H9 (cell line): ENCODE data around the gene FAM111B. TPM values are rescaled to one million over a fixed set of nuclear protein-coding genes. Genes with fewer than 3 reads are reported as not detected.

Experiments
- DNase-seq: peaks from one replicate; pipeline ENCODE4 v3.0.0-alpha.2; 2017
- H2AFZ ChIP-seq: one replicate; pipeline ENCODE4 v1.6.1; 2013; ENCODE audit warnings: mild to moderate bottlenecking, low read length, control low read depth, moderate library complexity
- H2AK5ac ChIP-seq: 2 replicates; pipeline ENCODE4 v1.6.1; 2013; ENCODE audit warnings: low read length, control low read depth, mixed read lengths; ENCODE audit not compliant: insufficient read length
- H2BK120ac ChIP-seq: one replicate; pipeline ENCODE4 v1.6.1; 2013; ENCODE audit warnings: low read depth, mild to moderate bottlenecking, low read length, control low read depth, inconsistent platforms; ENCODE audit not compliant: poor library complexity, severe bottlenecking
- H2BK12ac ChIP-seq: 2 replicates; pipeline ENCODE4 v1.6.1; 2013; ENCODE audit warnings: low read length, control low read depth, mixed read lengths, low read depth; ENCODE audit not compliant: insufficient read length
- H2BK15ac ChIP-seq: 2 replicates; pipeline ENCODE4 v1.6.1; 2013; ENCODE audit warnings: low read depth, low read length, control low read depth
- H2BK20ac ChIP-seq: one replicate; pipeline ENCODE4 v1.6.1; 2013; ENCODE audit warnings: low read depth, mild to moderate bottlenecking, low read length, control low read depth, inconsistent platforms; ENCODE audit not compliant: poor library complexity, severe bottlenecking
- H2BK5ac ChIP-seq: 2 replicates; pipeline ENCODE4 v1.6.1; 2013; ENCODE audit warnings: low read length, control low read depth, mixed read lengths; ENCODE audit not compliant: insufficient read length
- H3K14ac ChIP-seq: 2 replicates; pipeline ENCODE4 v1.6.1; 2013; ENCODE audit warnings: low read length, control low read depth; ENCODE audit not compliant: insufficient read depth
- H3K18ac ChIP-seq: 2 replicates; pipeline ENCODE4 v1.6.1; 2013; ENCODE audit warnings: low read depth, mild to moderate bottlenecking, mixed read lengths, low read length, control low read depth; ENCODE audit not compliant: insufficient read length
- H3K23ac ChIP-seq: 2 replicates; pipeline ENCODE4 v1.6.1; 2013; ENCODE audit warnings: low read length, control low read depth, mixed read lengths, low read depth; ENCODE audit not compliant: insufficient read length
- H3K23me2 ChIP-seq: 2 replicates; pipeline ENCODE4 v1.6.1; 2013; ENCODE audit warnings: low read depth, mild to moderate bottlenecking, mixed read lengths, low read length, control low read depth; ENCODE audit not compliant: insufficient read length, poor library complexity, severe bottlenecking
- H3K27ac ChIP-seq: 2 replicates; pipeline ENCODE4 v1.5.1; 2013; ENCODE audit warnings: low read length, control low read depth, mixed read lengths, low read depth; ENCODE audit not compliant: insufficient read length
- H3K27me3 ChIP-seq: 2 replicates; pipeline ENCODE4 v1.6.1; 2013; ENCODE audit warnings: low read length, control low read depth, inconsistent platforms; ENCODE audit not compliant: insufficient read depth
- H3K4ac ChIP-seq: 2 replicates; pipeline ENCODE4 v1.6.1; 2013; ENCODE audit warnings: low read depth, mild to moderate bottlenecking, control low read depth, inconsistent platforms, low read length, moderate library complexity
- H3K4me1 ChIP-seq: 2 replicates; pipeline ENCODE4 v1.6.1; 2013; ENCODE audit warnings: low read length, control low read depth, inconsistent platforms; ENCODE audit not compliant: insufficient read depth
- H3K4me2 ChIP-seq: 2 replicates; pipeline ENCODE4 v1.6.1; 2013; ENCODE audit warnings: low read length, control low read depth, mixed read lengths; ENCODE audit not compliant: insufficient read length, insufficient read depth
- H3K56ac ChIP-seq: 2 replicates; pipeline ENCODE4 v1.6.1; 2013; ENCODE audit warnings: low read depth, mild to moderate bottlenecking, mixed read lengths, low read length, control low read depth; ENCODE audit not compliant: insufficient read length
- H3K79me1 ChIP-seq: 2 replicates; pipeline ENCODE4 v1.6.1; 2013; ENCODE audit warnings: low read depth, mild to moderate bottlenecking, moderate library complexity, low read length, control low read depth, inconsistent platforms; ENCODE audit not compliant: insufficient read depth, poor library complexity, severe bottlenecking
- H3K79me2 ChIP-seq: 2 replicates; pipeline ENCODE4 v1.6.1; 2013; ENCODE audit warnings: low read length, control low read depth, inconsistent platforms; ENCODE audit not compliant: insufficient read depth
- H3K9ac ChIP-seq: 2 replicates; pipeline ENCODE4 v1.6.1; 2013; ENCODE audit warnings: low read length, control low read depth, mixed read lengths; ENCODE audit not compliant: insufficient read length; ENCODE audit errors: extremely low read depth
- H3K9me3 ChIP-seq: one replicate; pipeline ENCODE4 v1.6.1; 2013; ENCODE audit warnings: low read depth, low read length, inconsistent platforms; ENCODE audit not compliant: control insufficient read depth
- H3T11ph ChIP-seq: one replicate; pipeline ENCODE4 v1.6.1; 2013; ENCODE audit warnings: mild to moderate bottlenecking, low read length, control low read depth, inconsistent platforms
- H4K20me1 ChIP-seq: one replicate; pipeline ENCODE4 v1.6.1; 2013; ENCODE audit not compliant: control insufficient read depth, insufficient read length, insufficient read depth
- H4K5ac ChIP-seq: 2 replicates; pipeline ENCODE4 v1.6.1; 2013; ENCODE audit warnings: low read depth, mild to moderate bottlenecking, mixed read lengths, low read length, control low read depth; ENCODE audit not compliant: insufficient read length
- H4K8ac ChIP-seq: replicated peaks from 2 replicates; pipeline ENCODE4 v1.6.1; 2013; ENCODE audit warnings: low read length, control low read depth, mixed read lengths, low read depth; ENCODE audit not compliant: insufficient read length
- H4K91ac ChIP-seq: 2 replicates; pipeline ENCODE4 v1.6.1; 2013; ENCODE audit warnings: low read depth, mild to moderate bottlenecking, moderate library complexity, mixed read lengths, low read length, control low read depth; ENCODE audit not compliant: insufficient read length
- H3K27ac Mint-ChIP-seq, 3 experiments: 2 replicates in 2 of 3; 3 replicates in 1 of 3; pipeline ENCODE4 v1.8.0; 2020 to 2021; ENCODE audit warnings: mixed read lengths in 3 of 3, mild to moderate bottlenecking in 1 of 3, moderate library complexity in 1 of 3
- H3K27me3 Mint-ChIP-seq: 2 replicates; pipeline ENCODE4 v1.8.0; 2021; ENCODE audit warnings: low read depth, mild to moderate bottlenecking, moderate library complexity, mixed read lengths
- H3K36me3 Mint-ChIP-seq, 3 experiments: 2 replicates in 2 of 3; 3 replicates in 1 of 3; pipeline ENCODE4 v1.8.0; 2020 to 2021; ENCODE audit warnings: low read depth in 3 of 3, mixed read lengths in 3 of 3; ENCODE audit not compliant: insufficient read depth in 1 of 3
- H3K4me1 Mint-ChIP-seq, 2 experiments: 2 replicates each; pipeline ENCODE4 v1.8.0; 2020; ENCODE audit warnings: mixed read lengths in 2 of 2
- H3K4me3 Mint-ChIP-seq, 2 experiments: 2 replicates in 1 of 2; 3 replicates in 1 of 2; pipeline ENCODE4 v1.8.0; 2020 to 2021; ENCODE audit warnings: mild to moderate bottlenecking in 2 of 2, mixed read lengths in 2 of 2, moderate library complexity in 1 of 2
- H3K9me3 Mint-ChIP-seq, 2 experiments: 2 replicates in 1 of 2; 3 replicates in 1 of 2; pipeline ENCODE4 v1.8.0; 2020; ENCODE audit warnings: mild to moderate bottlenecking in 2 of 2, mixed read lengths in 2 of 2, moderate library complexity in 1 of 2
- WGBS: extraction: QIAGEN DNeasy Blood & Tissue Kit; methylation state at CpG from one replicate; pipeline ENCODE4 v1.1.7; 2013; ENCODE audit warnings: missing lambda C conversion rate, low lambda C conversion rate, mixed read lengths; ENCODE audit not compliant: insufficient read length; ENCODE audit errors: extremely low coverage; 5-methylcytosine and 5-hydroxymethylcytosine counted together
- total RNA-seq: library from RNA; stranded (reverse); gene quantifications from 2 replicates; pipeline ENCODE4 v1.2.1, GENCODE V29; 2021
- TF ChIP-seq, protein P1 (sequence below): fragments of 200-600 bp; sonication (generic); conservative IDR thresholded peaks from 3 replicates; pipeline ENCODE4 v1.8.0; 2021; ENCODE audit warnings: antibody characterized with exemption, mild to moderate bottlenecking

Gene FAM111B
- total RNA-seq, 1 experiment from 2014 or later: 35.0 TPM

GRCh38 chr11:59112494-59112893 is 5.5 kb downstream of the FAM111B start:
- no peak for DNase-seq
- Histone ChIP-seq H3K27ac (no peak overlapping the region), H3K4me1 (peaks cover 4% of the 10 kb centered on the region; the same call in 1 of the 2 replicates), H3K27me3 (no peaks in the 10 kb centered on the region; the same call in 1 of the 2 replicates), H4K91ac (no peak overlapping the region), H2BK5ac (no peak overlapping the region), H3K56ac (no peak overlapping the region), H2BK20ac (no peak overlapping the region), H3K4ac (no peak overlapping the region), H3K23me2 (peaks cover 2% of the 10 kb centered on the region), H3K79me2 (no peaks in the 10 kb centered on the region), H4K8ac (no peak overlapping the region), H4K20me1 (no peaks in the 10 kb centered on the region), H2BK12ac (no peak overlapping the region), H2BK120ac (no peak overlapping the region), H2AK5ac (no peak overlapping the region), H3K79me1 (no peaks in the 10 kb centered on the region), H3K14ac (no peak overlapping the region), H3K9ac (no peak overlapping the region), H2BK15ac (no peak overlapping the region), H3K18ac (no peak overlapping the region), H2AFZ (no peak overlapping the region), H4K5ac (no peak overlapping the region), H3K9me3 (peaks cover 9% of the 10 kb centered on the region), H3T11ph (no peak overlapping the region), H3K23ac (no peak overlapping the region), H3K4me2 (no peak overlapping the region)
- Mint-ChIP-seq H3K27ac (no peak overlapping the region), H3K27me3 (peaks cover 13% of the 10 kb centered on the region), H3K4me1 (peaks cover 12% of the 10 kb centered on the region in 2 experiments), H3K9me3 (peaks cover 11 to 21% of the 10 kb centered on the region in 2 experiments), H3K4me3 (no peak overlapping the region), H3K36me3 (peaks cover 69 to 81% (median 75%) of the 10 kb centered on the region in 3 experiments)
- TF ChIP-seq, protein P1, sequence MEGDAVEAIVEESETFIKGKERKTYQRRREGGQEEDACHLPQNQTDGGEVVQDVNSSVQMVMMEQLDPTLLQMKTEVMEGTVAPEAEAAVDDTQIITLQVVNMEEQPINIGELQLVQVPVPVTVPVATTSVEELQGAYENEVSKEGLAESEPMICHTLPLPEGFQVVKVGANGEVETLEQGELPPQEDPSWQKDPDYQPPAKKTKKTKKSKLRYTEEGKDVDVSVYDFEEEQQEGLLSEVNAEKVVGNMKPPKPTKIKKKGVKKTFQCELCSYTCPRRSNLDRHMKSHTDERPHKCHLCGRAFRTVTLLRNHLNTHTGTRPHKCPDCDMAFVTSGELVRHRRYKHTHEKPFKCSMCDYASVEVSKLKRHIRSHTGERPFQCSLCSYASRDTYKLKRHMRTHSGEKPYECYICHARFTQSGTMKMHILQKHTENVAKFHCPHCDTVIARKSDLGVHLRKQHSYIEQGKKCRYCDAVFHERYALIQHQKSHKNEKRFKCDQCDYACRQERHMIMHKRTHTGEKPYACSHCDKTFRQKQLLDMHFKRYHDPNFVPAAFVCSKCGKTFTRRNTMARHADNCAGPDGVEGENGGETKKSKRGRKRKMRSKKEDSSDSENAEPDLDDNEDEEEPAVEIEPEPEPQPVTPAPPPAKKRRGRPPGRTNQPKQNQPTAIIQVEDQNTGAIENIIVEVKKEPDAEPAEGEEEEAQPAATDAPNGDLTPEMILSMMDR: no peak
- WGBS: no CpG with 5 or more reads among the region's 2 CpGs
